Mammary epithelial cell (primary cell): ENCODE data around the gene ELFN1.

Experiments used
- EZH2 ChIP-seq: IDR thresholded peaks from 2 replicates; pipeline ENCODE4 v1.6.1; 2012; ENCODE audit warnings: low read length, inconsistent platforms, borderline replicate concordance
- TF ChIP-seq, protein P1 (sequence below), 2 donors: IDR thresholded peaks in 1 of 2; conservative IDR thresholded peaks in 1 of 2; 2 replicates each; pipeline ENCODE4 v1.5.1; 2011 to 2012; ENCODE audit warnings: inconsistent platforms in 2 of 2, low read length in 2 of 2, mild to moderate bottlenecking in 2 of 2, control low read depth in 1 of 2, low read depth in 1 of 2; ENCODE audit not compliant: insufficient read depth in 1 of 2; ENCODE audit errors: extremely low read depth in 1 of 2

GRCh38 chr7:1723254-1723653 lies 53.2 kb downstream of the ELFN1 start:
- TF ChIP-seq, protein P1, sequence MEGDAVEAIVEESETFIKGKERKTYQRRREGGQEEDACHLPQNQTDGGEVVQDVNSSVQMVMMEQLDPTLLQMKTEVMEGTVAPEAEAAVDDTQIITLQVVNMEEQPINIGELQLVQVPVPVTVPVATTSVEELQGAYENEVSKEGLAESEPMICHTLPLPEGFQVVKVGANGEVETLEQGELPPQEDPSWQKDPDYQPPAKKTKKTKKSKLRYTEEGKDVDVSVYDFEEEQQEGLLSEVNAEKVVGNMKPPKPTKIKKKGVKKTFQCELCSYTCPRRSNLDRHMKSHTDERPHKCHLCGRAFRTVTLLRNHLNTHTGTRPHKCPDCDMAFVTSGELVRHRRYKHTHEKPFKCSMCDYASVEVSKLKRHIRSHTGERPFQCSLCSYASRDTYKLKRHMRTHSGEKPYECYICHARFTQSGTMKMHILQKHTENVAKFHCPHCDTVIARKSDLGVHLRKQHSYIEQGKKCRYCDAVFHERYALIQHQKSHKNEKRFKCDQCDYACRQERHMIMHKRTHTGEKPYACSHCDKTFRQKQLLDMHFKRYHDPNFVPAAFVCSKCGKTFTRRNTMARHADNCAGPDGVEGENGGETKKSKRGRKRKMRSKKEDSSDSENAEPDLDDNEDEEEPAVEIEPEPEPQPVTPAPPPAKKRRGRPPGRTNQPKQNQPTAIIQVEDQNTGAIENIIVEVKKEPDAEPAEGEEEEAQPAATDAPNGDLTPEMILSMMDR (conservative IDR thresholded peaks at IDR 0.05 in 1 of 2, IDR thresholded peaks at IDR 0.05 in 1 of 2; ENCODE audit: extremely low read depth in 1 of 2, insufficient read depth in 1 of 2, low read depth in 1 of 2, low read length in 2 of 2) = no peak
- TF ChIP-seq EZH2 = no peak
